Activated CD4-positive, alpha-beta T cell treated with anti-CD3 and anti-CD28 coated beads, Interleukin-2, amount 50 U/mL, for 48 hours (primary cell): ENCODE data around the gene ANKDD1B.
"Not testable (repeated sequence)": the region's sequence is repeated elsewhere in the genome, so short reads cannot be mapped to it uniquely, and the experiment has no call there.

ENCODE experiments used
- DNase-seq, 2 experiments: peaks; one replicate each; pipeline ENCODE4 v3.0.0-alpha.2; 2020

The ANKDD1B gene

GRCh38 chr5:75611311-75612225 lies at the start of gene ANKDD1B:
TSS of gene ANKDD1B (plus strand) at chr5:75611453. CDS start at chr5:75611635, 182 bp downstream.
- DNase-seq = no peak

- peak; percentile 24 to 43 for DNase-seq
Measured at GRCh38 chr5:75565991-75566709, 45.1 kb upstream of the ANKDD1B start.

DNA sequence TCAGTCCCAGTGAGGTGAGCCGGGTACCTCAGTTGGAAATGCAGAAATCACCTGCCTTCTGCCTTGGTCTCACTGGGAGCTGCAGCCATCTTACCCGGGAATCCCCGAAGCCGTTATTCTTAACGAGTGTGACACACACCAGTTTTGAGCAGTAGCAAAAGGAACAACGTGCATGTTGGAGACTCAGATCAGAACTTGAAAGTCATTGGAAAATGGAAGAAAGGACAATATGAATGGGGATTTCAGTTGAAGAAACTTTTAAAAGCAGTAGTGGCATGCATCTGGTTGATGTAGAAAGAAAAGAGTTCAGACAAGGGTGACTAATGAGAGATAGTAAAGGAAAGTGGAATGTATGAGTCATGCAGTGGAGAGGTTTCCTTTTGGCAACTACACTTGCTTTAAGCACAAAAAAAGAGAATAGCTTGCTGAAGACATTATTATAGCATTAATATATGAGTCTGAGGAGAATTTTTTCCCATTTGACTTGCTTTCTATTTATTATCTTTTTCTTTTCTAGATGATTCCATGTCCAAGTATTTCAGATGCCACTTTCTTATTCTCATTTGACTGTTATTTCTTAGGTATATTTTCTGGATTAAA lies 44.4 kb upstream of the ANKDD1B start:
- DNase-seq = peak; percentile 53 to 70

DNA sequence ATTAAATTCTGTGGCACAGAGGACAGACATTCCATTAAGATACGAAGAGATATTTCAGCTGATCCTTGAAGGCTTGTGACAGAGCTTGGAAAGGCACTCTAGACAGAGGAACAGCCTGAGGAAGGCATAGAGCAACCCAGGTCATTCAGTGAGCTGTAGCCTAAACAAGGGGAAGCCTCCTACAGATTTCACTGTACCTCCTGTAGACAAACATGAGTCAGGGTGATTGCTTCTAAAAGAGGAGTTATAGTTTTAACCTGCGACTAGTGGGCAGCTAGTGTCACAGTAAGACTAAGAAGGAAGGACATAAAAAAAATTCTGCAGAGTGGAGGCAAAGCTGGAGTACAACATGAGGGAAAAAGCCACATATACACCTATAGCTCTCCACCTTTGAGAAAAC lies 43.5 kb upstream of the ANKDD1B start:
- peak; percentile 3 to 16 for DNase-seq

DNA sequence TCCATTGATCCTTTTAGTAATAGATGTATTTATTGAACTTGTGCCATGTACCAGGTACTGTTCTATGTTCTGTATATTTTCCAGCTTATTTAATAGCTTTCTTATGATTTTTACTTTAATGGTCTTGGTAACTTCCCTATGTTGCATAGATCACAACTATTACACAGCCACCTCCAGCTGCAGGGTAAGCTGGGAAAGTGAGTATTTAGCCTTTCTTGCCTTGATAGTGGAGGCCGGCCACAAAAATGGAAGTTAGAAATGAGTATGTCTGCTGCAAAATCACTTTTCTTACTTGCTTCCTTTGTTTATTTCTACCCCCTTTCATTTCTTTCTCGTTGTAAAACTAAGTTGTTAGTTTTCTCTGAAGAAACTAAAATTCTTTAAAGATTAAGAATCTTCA lies 43.1 kb upstream of the ANKDD1B start:
- peak in 1 of 2 experiments; percentile 21 for DNase-seq

DNA sequence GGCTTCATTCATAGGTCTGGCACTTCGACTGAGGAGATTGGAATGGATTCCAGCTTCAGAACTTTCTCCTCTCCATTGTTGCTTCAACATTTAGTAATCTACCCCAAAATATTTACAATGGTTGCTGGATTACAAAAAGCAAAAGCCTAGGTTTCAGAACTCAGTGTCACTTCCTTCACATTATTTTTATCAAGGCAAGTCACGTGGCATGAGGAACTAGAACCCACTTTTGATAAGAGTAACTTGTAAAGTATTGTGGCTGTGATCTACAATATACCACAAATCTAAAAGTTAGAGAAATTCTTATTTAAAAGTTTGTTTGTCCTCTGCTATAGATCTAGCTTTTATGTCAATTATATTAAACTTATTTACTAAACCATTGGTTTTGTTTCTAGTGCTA lies 39.7 kb upstream of the ANKDD1B start:
- no peak for DNase-seq

GRCh38 chr5:75574791-75575190 lies 36.5 kb upstream of the ANKDD1B start:
- no peak for DNase-seq

- DNase-seq = not testable (repeated sequence)
Measured at GRCh38 chr5:75578280-75578679, 33.0 kb upstream of the ANKDD1B start.

DNA sequence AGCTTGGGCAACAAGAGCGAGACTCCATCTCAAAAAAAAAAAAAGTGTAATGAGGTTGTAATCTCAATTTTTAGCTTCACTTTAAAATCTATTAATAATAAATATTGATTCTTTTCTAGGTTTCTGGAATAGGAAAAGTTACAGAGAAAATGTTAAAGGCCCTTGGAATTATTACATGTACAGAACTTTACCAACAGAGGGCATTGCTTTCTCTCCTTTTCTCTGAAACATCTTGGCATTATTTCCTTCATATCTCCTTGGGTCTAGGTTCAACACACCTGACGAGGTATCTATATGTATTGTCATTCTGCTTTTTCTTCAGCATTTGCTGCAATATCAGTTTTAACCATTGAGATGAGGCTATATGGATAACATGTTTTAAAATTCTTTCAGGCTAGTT lies 26.6 kb upstream of the ANKDD1B start:
- DNase-seq = no peak

DNA sequence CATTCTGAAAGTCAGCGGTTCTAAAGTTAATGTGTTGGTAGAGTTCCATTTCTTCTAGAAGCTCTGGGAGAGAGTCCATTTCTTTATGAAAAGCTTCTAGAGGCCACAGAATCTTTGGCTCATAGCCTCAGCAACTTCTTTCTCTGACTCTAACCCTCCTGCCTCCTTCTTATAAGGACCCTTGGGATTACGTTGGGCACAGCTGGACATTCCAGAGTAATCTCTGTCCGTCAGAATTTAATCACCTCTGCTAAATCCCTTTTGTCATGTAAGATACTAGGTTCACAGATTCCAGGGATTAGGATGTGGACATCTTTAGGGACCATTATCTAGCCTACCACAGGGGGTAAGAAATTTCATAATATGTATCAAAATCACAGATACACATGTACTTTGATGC lies 22.6 kb upstream of the ANKDD1B start:
- no peak for DNase-seq

- no peak for DNase-seq
Measured at GRCh38 chr5:75600535-75600934, 10.7 kb upstream of the ANKDD1B start.

DNA sequence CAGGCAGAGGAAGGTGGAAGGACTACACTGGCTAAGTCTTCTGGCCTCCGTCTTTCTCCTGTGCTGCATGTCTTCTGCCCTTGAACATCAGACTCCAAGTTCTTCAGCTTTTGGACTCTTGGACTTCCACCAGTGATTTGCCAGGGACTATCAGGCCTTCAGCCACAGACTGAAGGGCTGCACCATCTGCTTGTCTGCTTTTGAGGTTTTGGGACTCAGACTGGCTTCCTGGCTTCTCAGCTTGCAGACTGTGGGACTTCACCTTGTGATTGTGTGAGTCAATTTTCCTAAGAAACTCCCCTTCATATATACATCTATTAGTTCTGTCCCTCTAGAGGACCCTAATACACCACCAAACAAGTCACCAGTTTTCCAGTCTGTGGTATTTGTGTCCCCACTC lies 9.7 kb upstream of the ANKDD1B start:
- no peak for DNase-seq

- no peak for DNase-seq
Measured at GRCh38 chr5:75601996-75602395, 9.3 kb upstream of the ANKDD1B start.

DNA sequence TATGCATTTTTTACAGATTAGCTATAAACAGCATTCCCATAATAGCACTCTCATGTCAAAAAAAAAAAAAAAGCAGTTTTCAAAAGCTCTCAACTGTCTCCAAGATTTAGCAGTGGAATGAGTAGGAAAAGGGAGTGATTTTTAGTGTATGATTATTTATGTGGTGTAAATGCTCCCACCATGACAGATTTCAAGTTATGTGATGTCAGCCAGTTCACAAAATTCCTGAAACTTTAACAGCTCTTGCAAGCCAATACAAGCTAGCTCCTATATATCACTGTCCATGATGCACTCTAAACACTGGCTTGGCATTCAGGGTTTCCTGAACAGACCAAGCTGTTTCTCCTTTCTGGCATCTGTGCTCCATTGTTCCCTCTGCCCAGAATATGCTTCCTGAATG lies 7.9 kb upstream of the ANKDD1B start:
- DNase-seq = no peak

GRCh38 chr5:75603821-75604220 lies 7.4 kb upstream of the ANKDD1B start:
- DNase-seq = no peak

- DNase-seq = not testable (repeated sequence)
Measured at GRCh38 chr5:75607341-75607740, 3.9 kb upstream of the ANKDD1B start.

GRCh38 chr5:75608870-75609269 lies 2.4 kb upstream of the ANKDD1B start:
- DNase-seq = no peak

GRCh38 chr5:75610201-75610600 lies 1.1 kb upstream of the ANKDD1B start:
- DNase-seq = no peak

- DNase-seq = not testable (repeated sequence)
Measured at GRCh38 chr5:75610859-75611310, 368 bp upstream of the ANKDD1B start.

DNA sequence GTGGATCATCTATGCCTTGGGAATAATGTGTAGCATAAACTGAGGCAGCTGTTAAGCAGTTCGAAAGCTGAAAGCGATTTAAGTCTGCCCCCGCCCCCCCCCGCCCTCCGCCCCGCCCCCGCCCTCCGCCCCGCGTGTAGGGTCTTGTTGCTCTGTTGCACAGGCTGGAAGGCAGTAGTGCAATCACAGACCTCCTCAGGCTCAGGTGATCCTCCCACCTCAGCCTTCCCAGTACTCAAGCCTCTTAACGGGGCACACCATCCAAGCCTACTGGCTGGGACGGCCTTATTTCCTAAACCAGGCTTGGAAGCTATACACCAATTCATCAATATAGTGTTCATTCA lies 945 bp downstream of the ANKDD1B start:
- DNase-seq = no peak

DNA sequence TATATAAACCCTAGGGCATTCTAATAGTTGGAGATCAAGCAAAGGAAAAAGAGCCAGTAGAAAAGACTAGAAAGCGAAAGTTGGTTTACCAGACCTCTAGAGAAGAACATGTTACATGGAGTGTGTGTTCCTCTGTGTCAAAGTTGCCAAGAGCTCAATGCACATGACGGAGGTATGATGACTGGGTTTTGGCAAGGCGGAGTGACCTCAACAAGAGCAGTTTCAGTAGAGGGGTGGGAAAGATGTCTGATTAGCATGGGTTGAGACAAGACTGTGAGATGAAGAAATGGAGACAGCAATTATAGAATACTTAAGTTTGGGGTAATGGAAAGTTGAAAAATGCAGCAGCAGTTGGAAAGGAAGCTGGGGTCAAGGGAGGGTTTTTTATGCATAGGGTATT lies 1.6 kb downstream of the ANKDD1B start:
- no peak for DNase-seq

DNA sequence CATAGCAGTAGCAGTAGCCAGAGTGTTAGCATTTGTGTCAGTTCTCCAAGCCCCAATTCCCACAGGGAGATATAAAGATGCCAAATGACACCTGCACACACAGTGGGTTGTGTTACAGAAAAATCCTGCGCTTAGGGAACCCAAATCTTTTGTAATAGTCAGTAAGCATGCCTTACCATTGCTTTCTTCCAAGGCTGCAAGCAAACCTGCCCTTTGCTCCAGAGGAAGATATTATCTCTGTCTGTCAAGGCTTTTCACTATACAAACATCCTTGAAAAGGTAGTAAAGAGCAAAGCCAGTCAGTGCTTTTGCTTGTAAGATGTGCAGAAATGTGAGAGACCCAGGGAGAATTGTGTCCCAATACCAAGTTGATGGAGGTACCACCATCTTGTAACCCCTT lies 2.9 kb downstream of the ANKDD1B start:
- no peak for DNase-seq

GRCh38 chr5:75616371-75616881 lies 5.2 kb downstream of the ANKDD1B start:
- no peak for DNase-seq
